Measurements from ENCODE around the gene F11R.

GRCh38 chr1:161069731-161070270, 48.8 kb upstream of the F11R start, which contains the start of gene ARHGAP30:
- no peak; the same call in 1 of the 2 replicates for TF ChIP-seq RAD21 (IDR thresholded peaks at IDR 0.05; ENCODE audit: insufficient read depth, low read depth, low read length)
- peak; percentile 92 for TF ChIP-seq POLR2A (IDR thresholded peaks at IDR 0.05; ENCODE audit: low read depth, low read length)
- no peak for TF ChIP-seq CTCF (IDR thresholded peaks at IDR 0.05 in 2 of 3, conservative IDR thresholded peaks at IDR 0.05 in 1 of 3; ENCODE audit: control insufficient read depth in 2 of 3, extremely low read depth in 1 of 3, insufficient read depth in 1 of 3, low read depth in 3 of 3, low read length in 3 of 3)
- TF ChIP-seq NRF1 (conservative IDR thresholded peaks at IDR 0.05; ENCODE audit: low read depth, low read length), result no peak
- TF ChIP-seq ZNF24 (IDR thresholded peaks at IDR 0.05), result 0 out of 2 replicates have a peak, but pooled peaks have one; percentile 55
- peak; percentile 84 for TF ChIP-seq TAF1 (IDR thresholded peaks at IDR 0.05; ENCODE audit: borderline replicate concordance, low read depth, low read length)
- TF ChIP-seq KDM1A (IDR thresholded peaks at IDR 0.05; ENCODE audit: borderline replicate concordance), result no peak
- TF ChIP-seq BCL11A (IDR thresholded peaks at IDR 0.05; ENCODE audit: low read depth, low read length), result 0 out of 2 replicates have a peak, but pooled peaks have one; percentile 6
- TF ChIP-seq CEBPB (IDR thresholded peaks at IDR 0.05; ENCODE audit: borderline replicate concordance in 1 of 2, low read depth in 2 of 2, low read length in 2 of 2), result no peak
- TF ChIP-seq PBX3 (IDR thresholded peaks at IDR 0.05; ENCODE audit: insufficient replicate concordance, low read depth, low read length), result peak; percentile 33
- no peak for TF ChIP-seq JUND (IDR thresholded peaks at IDR 0.05; ENCODE audit: low read depth, low read length)
- TF ChIP-seq SIN3A (IDR thresholded peaks at IDR 0.05; ENCODE audit: low read depth, low read length), result no peak; the same call in 1 of the 2 replicates
- TF ChIP-seq ELK1 (IDR thresholded peaks at IDR 0.05; ENCODE audit: low read depth, low read length), result peak; percentile 66; the same call in 1 of the 2 replicates

All from GM12878 (cell line).